Measurements from ENCODE around the gene DNASE2B. TPM values are rescaled to one million over a fixed set of nuclear protein-coding genes. Genes with fewer than 3 reads are reported as not detected.

DNASE2B gene
- total and polyA plus RNA-seq, 8 donors = 0.15 to 0.59 (median 0.16) TPM; not detected in 4

GRCh38 chr1:84387480-84388163, 10.7 kb upstream of the DNASE2B start:
- no peak overlapping the region for H3K4me3 ChIP-seq
- ATAC-seq (no peak), FAIRE-seq (no peak), DNase-seq (no peak)
- no peaks in the 10 kb centered on the region for H3K27me3 ChIP-seq
- H3K27ac ChIP-seq = no peak overlapping the region
- intact Hi-C loops (cut with DNase I) = no loop called here
- no peaks in the 10 kb centered on the region for H3K36me3 ChIP-seq
- WGBS, 2 donors = 79 to 80% methylated on average over 8 of the region's 8 CpGs
- no peak for TF ChIP-seq CTCF (IDR thresholded peaks at IDR 0.05)
- no peaks in the 10 kb centered on the region for H3K9me3 ChIP-seq
- H3K4me1 ChIP-seq = no peaks in the 10 kb centered on the region

DNA sequence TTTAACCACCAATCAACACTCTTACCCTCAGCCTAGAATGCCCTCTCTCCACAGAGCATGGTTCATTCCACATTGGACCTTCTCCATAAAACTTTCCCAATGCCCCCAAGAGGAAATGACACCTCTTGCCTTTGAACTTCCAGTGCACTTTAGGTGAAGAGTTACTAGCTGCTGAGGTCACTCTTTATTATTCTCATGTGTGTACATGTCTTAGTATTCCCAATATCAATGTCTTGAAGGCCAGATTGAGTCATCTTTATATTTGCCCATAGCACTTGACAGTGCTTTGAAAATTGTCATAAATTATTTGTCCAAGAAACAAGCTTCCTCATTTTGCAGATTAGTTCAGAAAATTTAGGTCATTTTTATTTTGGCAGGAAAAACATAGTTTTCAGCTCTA, 8.1 kb upstream of the DNASE2B start:
- Histone ChIP-seq H3K4me1 (no peaks in the 10 kb centered on the region), H3K9me3 (no peaks in the 10 kb centered on the region), H3K4me3 (no peak overlapping the region), H3K27me3 (no peaks in the 10 kb centered on the region), H3K27ac (no peak overlapping the region), H3K36me3 (no peaks in the 10 kb centered on the region)
- intact Hi-C loops (cut with DNase I) = no loop called here
- TF ChIP-seq CTCF (IDR thresholded peaks at IDR 0.05) = no peak
- ATAC-seq = no peak
- no peak for FAIRE-seq
- no peak for DNase-seq

DNA sequence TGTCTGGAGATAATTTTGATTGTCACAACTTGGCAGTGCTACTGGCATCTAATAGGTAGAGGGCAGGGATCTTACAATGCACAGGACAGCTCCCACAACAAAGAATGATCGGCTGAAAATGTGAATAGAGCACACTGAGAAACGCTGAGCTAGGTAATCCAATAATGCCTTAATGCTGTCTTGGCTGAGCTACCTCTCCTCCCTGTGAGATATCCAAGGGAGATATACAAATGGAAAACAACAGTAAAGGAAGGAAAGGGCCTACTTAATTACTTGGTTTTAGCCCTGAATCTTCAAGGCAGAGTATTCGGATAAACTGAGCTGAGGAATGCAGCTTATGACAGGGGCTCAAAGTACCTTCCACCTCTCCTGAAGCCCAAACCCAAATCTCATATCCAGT, 2.9 kb downstream of the DNASE2B start:
- FAIRE-seq (no peak), ATAC-seq (no peak), DNase-seq (no peak)
- 56 to 61% methylated on average over 3 of the region's 3 CpGs for WGBS, 2 donors
- Histone ChIP-seq H3K4me3 (no peak overlapping the region), H3K36me3 (no peaks in the 10 kb centered on the region), H3K4me1 (no peaks in the 10 kb centered on the region), H3K9me3 (no peaks in the 10 kb centered on the region), H3K27me3 (no peaks in the 10 kb centered on the region), H3K27ac (no peak overlapping the region)
- intact Hi-C loops (cut with DNase I) = no loop called here
- TF ChIP-seq CTCF (IDR thresholded peaks at IDR 0.05) = no peak

- H3K27me3 ChIP-seq = no peaks in the 10 kb centered on the region
- H3K4me3 ChIP-seq = no peak overlapping the region
- no peaks in the 10 kb centered on the region for H3K4me1 ChIP-seq
- TF ChIP-seq CTCF (IDR thresholded peaks at IDR 0.05) = no peak
- H3K9me3 ChIP-seq = no peaks in the 10 kb centered on the region
- DNase-seq = no peak
- no peak for ATAC-seq
- no peak for FAIRE-seq
- H3K27ac ChIP-seq = no peak overlapping the region
- H3K36me3 ChIP-seq = no peaks in the 10 kb centered on the region
- intact Hi-C loops (cut with DNase I) = no loop called here
Measured at GRCh38 chr1:84402060-84402459, 3.8 kb downstream of the DNASE2B start.

DNA sequence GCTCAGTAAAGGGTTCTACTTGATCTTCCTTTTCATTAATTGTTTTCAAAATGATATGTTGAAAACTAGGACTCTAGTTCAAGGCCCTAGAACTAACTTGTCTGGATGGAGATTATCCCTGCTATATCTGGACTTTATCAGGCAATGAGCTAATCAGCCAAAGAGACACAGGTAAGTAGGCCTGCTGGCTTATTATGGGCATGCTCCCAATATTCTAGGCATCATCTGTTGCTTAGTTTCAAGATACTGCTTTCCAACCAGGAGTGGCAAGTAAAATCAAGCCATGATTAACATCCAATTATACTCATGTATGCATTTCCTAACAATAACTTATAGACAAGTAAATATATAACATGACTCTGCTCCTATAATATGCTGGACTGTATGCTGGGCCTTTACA, 4.2 kb downstream of the DNASE2B start:
- peaks cover 0 to 3% (median 3%) of the 10 kb centered on the region in 3 donors for H3K4me1 ChIP-seq
- H3K27me3 ChIP-seq = no peaks in the 10 kb centered on the region
- intact Hi-C loops (cut with DNase I) = no loop called here
- no peak for TF ChIP-seq CTCF (IDR thresholded peaks at IDR 0.05)
- no peaks in the 10 kb centered on the region for H3K36me3 ChIP-seq
- no peak overlapping the region for H3K27ac ChIP-seq
- H3K9me3 ChIP-seq = no peaks in the 10 kb centered on the region
- no peak overlapping the region for H3K4me3 ChIP-seq
- DNase-seq (no peak), ATAC-seq (no peak), FAIRE-seq (no peak)

Measured in pancreas (tissue), 10 donors.